ENCODE measurements around the gene NR1D1. TPM values are rescaled to one million over a fixed set of nuclear protein-coding genes. Genes with fewer than 3 reads are reported as not detected.

The NR1D1 gene
- total RNA-seq, 1 donor from 2014 or later, result 15.0 TPM

- peak in 1 of 2 donors; percentile 86 for DNase-seq (ENCODE audit: extremely low spot score in 2 of 2)
- Histone ChIP-seq H3K9me3 (no peaks in the 10 kb centered on the region), H3K4me3 (no peak overlapping the region), H3K27ac (peak overlapping the region; percentile 98), H3K36me3 (no peaks in the 10 kb centered on the region), H3K4me1 (peaks cover 95% of the 10 kb centered on the region), H3K27me3 (no peaks in the 10 kb centered on the region)
- TF ChIP-seq POLR2A (IDR thresholded peaks at IDR 0.05) (no peak), POLR2AphosphoS5 (IDR thresholded peaks at IDR 0.05; ENCODE audit: insufficient read depth in 1 of 2, low read depth in 1 of 2) (no peak), CTCF (IDR thresholded peaks at IDR 0.05) (no peak)
- intact Hi-C loops (cut with DNase I), result no loop called here
These were observed 8.8 kb upstream of the NR1D1 start for GRCh38 chr17:40108970-40109824.

GRCh38 chr17:40107522-40108174, 7.3 kb upstream of the NR1D1 start:
- no peaks in the 10 kb centered on the region for H3K36me3 ChIP-seq
- H3K9me3 ChIP-seq, result no peaks in the 10 kb centered on the region
- TF ChIP-seq POLR2A (IDR thresholded peaks at IDR 0.05) (no peak), POLR2AphosphoS5 (IDR thresholded peaks at IDR 0.05; ENCODE audit: insufficient read depth in 1 of 2, low read depth in 1 of 2) (no peak), CTCF (IDR thresholded peaks at IDR 0.05) (no peak)
- H3K27ac ChIP-seq, result peak overlapping the region; percentile 98
- peak overlapping the region in 1 of 2 donors; percentile 0 for H3K4me3 ChIP-seq
- peak in 1 of 2 donors; percentile 94 for DNase-seq (ENCODE audit: extremely low spot score in 2 of 2)
- H3K27me3 ChIP-seq, result no peaks in the 10 kb centered on the region
- peaks cover 98% of the 10 kb centered on the region for H3K4me1 ChIP-seq
- intact Hi-C loops (cut with DNase I), result no loop called here

GRCh38 chr17:40106760-40107521, 6.6 kb upstream of the NR1D1 start:
- Histone ChIP-seq H3K4me3 (peak overlapping the region in 1 of 2 donors; percentile 5), H3K36me3 (no peaks in the 10 kb centered on the region)
- no peak for DNase-seq (ENCODE audit: extremely low spot score in 2 of 2)

More at GRCh38 chr17:40106760-40107521, 6.6 kb upstream of the NR1D1 start:
- H3K27ac ChIP-seq, result peak overlapping the region; percentile 98
- no peaks in the 10 kb centered on the region for H3K27me3 ChIP-seq
- TF ChIP-seq CTCF (IDR thresholded peaks at IDR 0.05), result no peak
- TF ChIP-seq POLR2AphosphoS5 (IDR thresholded peaks at IDR 0.05; ENCODE audit: insufficient read depth in 1 of 2, low read depth in 1 of 2), result peak in 1 of 2 donors; percentile 16
- no peak for TF ChIP-seq POLR2A (IDR thresholded peaks at IDR 0.05)
- H3K4me1 ChIP-seq, result peaks cover 97% of the 10 kb centered on the region
- H3K9me3 ChIP-seq, result no peaks in the 10 kb centered on the region
- intact Hi-C loops (cut with DNase I), result no loop called here

Measured in vagina (tissue), 2 donors.